ENCODE data around the gene CTBP2.
A peak's percentile ranks its signal among the peaks of the same experiment; 100 is the strongest.

The CTBP2 gene

GRCh38 chr10:125048094-125048864, 112.1 kb downstream of the CTBP2 start:
- H3K36me3 ChIP-seq (ENCODE audit: control insufficient read depth, insufficient read depth, low read length), result no peaks in the 10 kb centered on the region
- TF ChIP-seq CTCF (IDR thresholded peaks at IDR 0.05; ENCODE audit: insufficient read depth, low read length, poor library complexity, severe bottlenecking), result peak; percentile 97
- H3K4me3 ChIP-seq (replicated peaks; ENCODE audit: low read depth, low read length), result no peak overlapping the region
- peaks cover 2% of the 10 kb centered on the region; the same call in 1 of the 2 replicates for H3K27me3 ChIP-seq (replicated peaks; ENCODE audit: control insufficient read depth, insufficient read depth, low read length)
- peak; percentile 62 for DNase-seq (ENCODE audit: extremely low read depth, insufficient read length)

GRCh38 chr10:125043841-125044658, 116.3 kb downstream of the CTBP2 start:
- no peak for DNase-seq (ENCODE audit: extremely low read depth, insufficient read length)

GRCh38 chr10:125041856-125042506, 118.4 kb downstream of the CTBP2 start:
- no peak for TF ChIP-seq CTCF (IDR thresholded peaks at IDR 0.05; ENCODE audit: insufficient read depth, low read length, poor library complexity, severe bottlenecking)
- DNase-seq (ENCODE audit: extremely low read depth, insufficient read length), result no peak
- Histone ChIP-seq H3K4me3 (replicated peaks; ENCODE audit: low read depth, low read length) (no peak overlapping the region), H3K36me3 (ENCODE audit: control insufficient read depth, insufficient read depth, low read length) (no peaks in the 10 kb centered on the region), H3K27me3 (replicated peaks; ENCODE audit: control insufficient read depth, insufficient read depth, low read length) (no peaks in the 10 kb centered on the region; the same call in none of the 2 replicates)

More at GRCh38 chr10:125043841-125044658, 116.3 kb downstream of the CTBP2 start:
- Histone ChIP-seq H3K36me3 (ENCODE audit: control insufficient read depth, insufficient read depth, low read length) (no peaks in the 10 kb centered on the region), H3K4me3 (replicated peaks; ENCODE audit: low read depth, low read length) (no peak overlapping the region), H3K27me3 (replicated peaks; ENCODE audit: control insufficient read depth, insufficient read depth, low read length) (no peaks in the 10 kb centered on the region; the same call in none of the 2 replicates)
- no peak for TF ChIP-seq CTCF (IDR thresholded peaks at IDR 0.05; ENCODE audit: insufficient read depth, low read length, poor library complexity, severe bottlenecking)

- DNase-seq (ENCODE audit: extremely low read depth, insufficient read length), result no peak
- no peak overlapping the region for H3K4me3 ChIP-seq (replicated peaks; ENCODE audit: low read depth, low read length)
- H3K27me3 ChIP-seq (replicated peaks; ENCODE audit: control insufficient read depth, insufficient read depth, low read length), result no peaks in the 10 kb centered on the region; the same call in none of the 2 replicates
- TF ChIP-seq CTCF (IDR thresholded peaks at IDR 0.05; ENCODE audit: insufficient read depth, low read length, poor library complexity, severe bottlenecking), result no peak
- H3K36me3 ChIP-seq (ENCODE audit: control insufficient read depth, insufficient read depth, low read length), result no peaks in the 10 kb centered on the region
These were observed 121.0 kb downstream of the CTBP2 start for GRCh38 chr10:125039354-125039769.

- peak; percentile 38 for TF ChIP-seq CTCF (IDR thresholded peaks at IDR 0.05; ENCODE audit: insufficient read depth, low read length, poor library complexity, severe bottlenecking)
- H3K27me3 ChIP-seq (replicated peaks; ENCODE audit: control insufficient read depth, insufficient read depth, low read length), result no peaks in the 10 kb centered on the region; the same call in none of the 2 replicates
- no peaks in the 10 kb centered on the region for H3K36me3 ChIP-seq (ENCODE audit: control insufficient read depth, insufficient read depth, low read length)
- no peak for DNase-seq (ENCODE audit: extremely low read depth, insufficient read length)
- H3K4me3 ChIP-seq (replicated peaks; ENCODE audit: low read depth, low read length), result no peak overlapping the region
These were observed 121.7 kb downstream of the CTBP2 start for GRCh38 chr10:125038637-125039036.

Measured in GM06990 (cell line).